ENCODE results near the gene KCNK4. TPM values are rescaled to one million over a fixed set of nuclear protein-coding genes. Genes with fewer than 3 reads are reported as not detected.

KCNK4 gene
- polyA plus RNA-seq, 2 of the 4 experiments (the other 2 are of a cell fraction) = 0.12 TPM; not detected in 1

- TF ChIP-seq FOSB (CRISPR knock-in tag; IDR thresholded peaks at IDR 0.05) = no peak
- no peak for TF ChIP-seq HOXB5 (CRISPR knock-in tag; IDR thresholded peaks at IDR 0.05)
- no peak for TF ChIP-seq MAFK (IDR thresholded peaks at IDR 0.05; ENCODE audit: partially characterized antibody)
- no peak for TF ChIP-seq JUNB (IDR thresholded peaks at IDR 0.05)
These were observed 43.2 kb upstream of the KCNK4 start (continued) for GRCh38 chr11:64247729-64248531.

GRCh38 chr11:64248578-64248977 lies 42.5 kb upstream of the KCNK4 start:
- no peak for DNase-seq (ENCODE audit: low read depth in 1 of 2, low spot score in 1 of 2)
- POLR2A ChIA-PET = no interaction called here
- 83% methylated on average over 6 of the region's 7 CpGs for WGBS (ENCODE audit: missing lambda C conversion rate)
- CTCF ChIA-PET = interaction anchor here (3.1 to 12.2 kb wide), 3 partner anchors 12 to 55 kb away, joined by 12 to 220 read pairs (median 206); partner anchors contain the start of genes CATSPERZ and ESRRA
- no peak overlapping the region for H3K4me3 ChIP-seq
- no peak for FAIRE-seq
- no peak for ATAC-seq
- peak overlapping the region in 1 of 2 experiments; percentile 99; a peak in 2 of 6 replicates for H3K27ac ChIP-seq
- H3K4me1 ChIP-seq = peaks cover 44% of the 10 kb centered on the region
- H3K4me2 ChIP-seq = no peak overlapping the region
- no peaks in the 10 kb centered on the region for H3K9me3 ChIP-seq
- TF ChIP-seq JUNB (IDR thresholded peaks at IDR 0.05) (no peak), HDAC2 (IDR thresholded peaks at IDR 0.05) (no peak), POLR2A (IDR thresholded peaks at IDR 0.05; ENCODE audit: low read length) (peak; percentile 10; the same call in 1 of the 2 replicates), CTCF (IDR thresholded peaks at IDR 0.05) (no peak), FOXS1 (CRISPR knock-in tag; IDR thresholded peaks at IDR 0.05) (no peak)

GRCh38 chr11:64249038-64249437 lies 42.1 kb upstream of the KCNK4 start:
- WGBS (ENCODE audit: missing lambda C conversion rate) = 90% methylated on average over 4 of the region's 4 CpGs
- Histone ChIP-seq H3K27ac (peak overlapping the region in 1 of 2 experiments; percentile 99; a peak in 2 of 6 replicates), H3K4me3 (no peak overlapping the region), H3K4me2 (no peak overlapping the region), H3K4me1 (peaks cover 40% of the 10 kb centered on the region), H3K9me3 (no peaks in the 10 kb centered on the region)
- FAIRE-seq = no peak
- ATAC-seq = no peak
- POLR2A ChIA-PET = interaction anchor here (1.6 kb wide), 1 partner anchor 21 kb away, joined by 5 read pairs; no protein-coding TSS in a partner anchor
- CTCF ChIA-PET = interaction anchor here (2.2 to 12.2 kb wide), 6 partner anchors 13 to 104 kb away, joined by 7 to 220 read pairs (median 19); partner anchors contain the start of genes CATSPERZ and ESRRA
- no peak for DNase-seq (ENCODE audit: low read depth in 1 of 2, low spot score in 1 of 2)
- TF ChIP-seq FOSL2 (IDR thresholded peaks at IDR 0.05) = no peak
- TF ChIP-seq FOSL2 (CRISPR knock-in tag; IDR thresholded peaks at IDR 0.05) = no peak
- no peak for TF ChIP-seq EHF (CRISPR knock-in tag; IDR thresholded peaks at IDR 0.05)
- no peak for TF ChIP-seq POLR2AphosphoS2 (conservative IDR thresholded peaks at IDR 0.05; ENCODE audit: low read length)
- TF ChIP-seq JUN (IDR thresholded peaks at IDR 0.05) = no peak

- Histone ChIP-seq H3K4me1 (peaks cover 32% of the 10 kb centered on the region), H3K4me3 (no peak overlapping the region), H3K27ac (peak overlapping the region in 1 of 2 experiments; percentile 94; a peak in 1 of 6 replicates), H3K9me3 (no peaks in the 10 kb centered on the region), H3K4me2 (no peak overlapping the region)
- FAIRE-seq (no peak), DNase-seq (ENCODE audit: low read depth in 1 of 2, low spot score in 1 of 2) (no peak), ATAC-seq (no peak)
- ChIA-PET CTCF (interaction anchor here (1.0 to 12.2 kb wide), 19 partner anchors 7 to 105 kb away, joined by 3 to 220 read pairs (median 10); partner anchors contain the start of genes BAD, CATSPERZ, ESRRA and FERMT3), POLR2A (interaction anchor here (0.8 to 1.6 kb wide), 4 partner anchors 9 to 64 kb away, joined by 3 to 5 read pairs (median 4); partner anchors contain the start of genes FKBP2 and STIP1)
- 77% methylated on average over 7 of the region's 8 CpGs for WGBS (ENCODE audit: missing lambda C conversion rate)
- no peak for TF ChIP-seq RARB (CRISPR knock-in tag; IDR thresholded peaks at IDR 0.05)
- no peak for TF ChIP-seq SREBF2 (IDR thresholded peaks at IDR 0.05)
- no peak for TF ChIP-seq CBX8 (IDR thresholded peaks at IDR 0.05)
- TF ChIP-seq RNF2 (IDR thresholded peaks at IDR 0.05; ENCODE audit: borderline replicate concordance, low read depth) = no peak
- TF ChIP-seq USF2 (IDR thresholded peaks at IDR 0.05) = no peak
- peak; percentile 81; the same call in 1 of the 2 replicates for TF ChIP-seq KDM1A (IDR thresholded peaks at IDR 0.05; ENCODE audit: low read depth)
- TF ChIP-seq MYC (IDR thresholded peaks at IDR 0.05; ENCODE audit: borderline replicate concordance, low read length) = no peak
- TF ChIP-seq CTCF (IDR thresholded peaks at IDR 0.05) = no peak
- TF ChIP-seq ZFP36 (IDR thresholded peaks at IDR 0.05; ENCODE audit: borderline replicate concordance, partially characterized antibody) = peak; percentile 87
- no peak for TF ChIP-seq HES2 (IDR thresholded peaks at IDR 0.05)
These were observed 41.3 kb upstream of the KCNK4 start for GRCh38 chr11:64249563-64250414.

Measured in A549 (cell line).